IPS-15b (cell line): ENCODE data around the gene ATP7B.

Source experiments
- H3K27me3 ChIP-seq: one replicate; pipeline ENCODE4 v1.6.1; 2013; ENCODE audit warnings: low read length; ENCODE audit not compliant: control insufficient read depth, insufficient read depth
- H3K36me3 ChIP-seq: one replicate; pipeline ENCODE4 v1.6.1; 2013; ENCODE audit warnings: low read length; ENCODE audit not compliant: control insufficient read depth, insufficient read depth
- H3K4me1 ChIP-seq: one replicate; pipeline ENCODE4 v1.6.1; 2013; ENCODE audit warnings: mild to moderate bottlenecking, low read length; ENCODE audit not compliant: control insufficient read depth, insufficient read depth
- H3K4me3 ChIP-seq: one replicate; pipeline ENCODE4 v1.5.1; 2013; ENCODE audit warnings: low read depth, low read length
- H3K9ac ChIP-seq: one replicate; pipeline ENCODE4 v1.6.1; 2013; ENCODE audit warnings: low read depth, mild to moderate bottlenecking, low read length
- H3K9me3 ChIP-seq: one replicate; pipeline ENCODE4 v1.6.1; 2013; ENCODE audit warnings: mild to moderate bottlenecking, low read length; ENCODE audit not compliant: control insufficient read depth, insufficient read depth

ATP7B gene

DNA sequence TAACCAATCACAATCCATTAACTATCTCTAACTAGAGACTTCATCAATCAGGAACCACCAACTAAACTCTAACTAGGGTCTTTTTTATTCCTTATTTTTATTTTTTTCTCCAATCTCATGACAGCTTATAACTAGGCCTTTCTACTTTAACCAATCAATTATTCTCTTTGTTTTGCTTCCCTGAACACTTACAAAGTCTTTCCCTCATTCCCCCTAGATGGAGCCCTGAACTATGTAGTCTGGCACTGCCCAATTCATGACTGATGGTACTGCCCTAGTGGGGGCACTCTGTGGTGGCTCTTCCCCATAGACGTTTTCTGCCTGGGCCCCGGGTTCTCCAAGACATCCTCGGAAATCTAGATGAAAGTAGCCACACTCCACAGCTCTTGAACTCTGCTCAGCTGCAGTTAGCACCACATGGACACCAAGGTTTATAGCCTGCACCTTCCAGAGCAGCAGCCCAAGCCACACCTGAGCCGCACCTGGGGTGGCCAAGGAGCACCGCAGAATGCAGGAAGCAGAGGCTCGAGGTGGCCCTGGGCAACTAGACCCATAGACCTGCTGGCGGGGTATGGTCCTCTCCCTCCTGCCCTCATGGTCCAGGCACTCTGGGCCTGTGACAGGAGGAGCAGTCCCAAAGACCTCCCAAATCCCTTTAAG, 6.6 kb downstream of the ATP7B start:
- Histone ChIP-seq H3K9me3 (no peaks in the 10 kb centered on the region), H3K36me3 (no peaks in the 10 kb centered on the region), H3K4me1 (no peaks in the 10 kb centered on the region), H3K9ac (no peak overlapping the region), H3K27me3 (peaks cover 5% of the 10 kb centered on the region), H3K4me3 (no peak overlapping the region)

DNA sequence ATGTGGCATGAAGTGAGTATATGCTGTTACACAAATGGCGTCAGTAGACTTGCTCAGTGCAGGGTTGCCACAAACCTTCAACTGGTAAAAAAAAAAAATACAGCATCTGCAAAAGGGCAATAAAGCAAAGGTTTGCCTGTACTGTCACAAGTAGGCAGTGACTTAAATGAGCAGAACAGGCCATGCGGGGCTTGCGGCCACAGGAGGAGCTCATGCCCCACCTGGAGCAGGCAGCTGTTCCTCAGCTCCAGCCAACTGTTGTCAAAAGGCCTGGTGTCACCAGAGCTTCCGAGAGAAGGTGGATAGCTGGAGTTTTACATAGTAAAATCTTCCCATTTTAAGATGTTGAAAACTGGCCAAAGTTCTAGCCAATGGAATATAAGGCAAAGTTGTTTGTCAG, 7.7 kb downstream of the ATP7B start:
- Histone ChIP-seq H3K9me3 (no peaks in the 10 kb centered on the region), H3K27me3 (no peaks in the 10 kb centered on the region), H3K9ac (no peak overlapping the region), H3K36me3 (no peaks in the 10 kb centered on the region), H3K4me1 (peaks cover 6% of the 10 kb centered on the region), H3K4me3 (no peak overlapping the region)

DNA sequence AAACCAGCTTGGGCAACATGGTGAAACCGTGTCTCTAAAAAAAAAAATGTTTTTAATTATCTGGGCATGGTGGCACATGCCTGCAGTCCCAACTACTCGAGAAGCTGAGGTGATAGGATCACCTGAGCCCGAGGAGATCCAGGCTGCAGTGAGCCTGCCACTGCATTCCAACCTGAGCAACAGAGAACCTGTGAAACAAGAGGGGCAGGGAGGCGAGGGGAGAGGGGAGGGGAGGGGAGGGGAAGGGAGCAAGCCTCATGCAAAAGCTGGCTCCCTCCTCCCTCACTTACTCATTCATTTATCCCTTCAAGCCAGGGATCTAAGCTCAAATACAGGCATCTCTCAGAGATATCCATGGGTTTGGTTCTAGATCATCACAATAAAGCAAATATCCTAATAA, 8.9 kb downstream of the ATP7B start:
- Histone ChIP-seq H3K9ac (no peak overlapping the region), H3K9me3 (no peaks in the 10 kb centered on the region), H3K4me1 (peaks cover 17% of the 10 kb centered on the region), H3K27me3 (no peaks in the 10 kb centered on the region), H3K4me3 (no peak overlapping the region), H3K36me3 (no peaks in the 10 kb centered on the region)

DNA sequence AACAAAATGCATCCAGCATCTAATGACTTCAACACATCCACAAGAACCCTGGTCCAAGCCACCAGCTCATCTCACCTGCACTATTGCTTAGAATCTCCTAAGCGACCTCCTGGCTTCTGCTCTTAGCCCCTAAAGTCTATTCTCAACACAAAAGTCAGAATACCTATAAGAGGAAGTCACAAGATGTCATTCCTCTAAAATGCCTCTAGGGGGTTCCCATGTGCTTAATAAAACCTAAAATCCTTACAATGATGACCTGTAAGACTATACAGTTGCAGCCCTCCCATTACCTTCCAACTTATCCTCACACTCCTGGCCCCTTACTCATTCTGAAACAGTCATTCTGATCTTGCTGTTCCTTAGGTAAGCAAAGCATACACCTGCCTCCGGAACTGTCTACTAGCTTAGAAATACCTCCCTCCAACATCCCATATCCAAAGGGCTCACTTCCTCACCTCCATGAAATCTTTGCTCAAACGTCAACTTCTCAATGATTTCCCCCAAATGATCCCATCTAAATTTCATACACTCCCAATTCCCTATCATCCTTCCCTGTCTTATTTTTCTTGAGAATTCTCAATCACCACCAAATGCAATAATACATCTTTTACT, 10.0 kb downstream of the ATP7B start:
- Histone ChIP-seq H3K4me3 (no peak overlapping the region), H3K4me1 (peaks cover 17% of the 10 kb centered on the region), H3K9me3 (no peaks in the 10 kb centered on the region), H3K36me3 (no peaks in the 10 kb centered on the region), H3K27me3 (no peaks in the 10 kb centered on the region), H3K9ac (no peak overlapping the region)

DNA sequence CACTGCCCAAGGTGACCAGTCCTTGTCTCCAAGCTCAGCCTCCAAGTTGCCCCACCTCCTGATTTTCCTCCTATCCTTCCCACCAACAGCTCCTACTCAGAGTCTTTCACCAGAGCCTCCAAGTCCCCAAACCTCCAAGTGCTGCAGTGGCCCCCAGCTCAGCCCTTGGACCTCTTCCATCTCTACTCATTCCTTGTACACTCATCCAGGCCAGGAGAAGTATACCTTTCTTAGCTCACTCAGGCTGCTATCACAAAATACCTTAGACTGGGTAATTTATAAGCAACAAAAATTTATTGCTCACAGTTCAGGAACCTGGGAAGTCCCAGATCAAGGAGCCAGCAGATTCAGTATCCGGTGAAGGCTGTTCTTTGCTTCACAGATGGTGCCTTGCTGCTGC, 11.3 kb downstream of the ATP7B start:
- Histone ChIP-seq H3K4me1 (peaks cover 21% of the 10 kb centered on the region), H3K9me3 (no peaks in the 10 kb centered on the region), H3K9ac (no peak overlapping the region), H3K36me3 (no peaks in the 10 kb centered on the region), H3K27me3 (no peaks in the 10 kb centered on the region), H3K4me3 (no peak overlapping the region)

DNA sequence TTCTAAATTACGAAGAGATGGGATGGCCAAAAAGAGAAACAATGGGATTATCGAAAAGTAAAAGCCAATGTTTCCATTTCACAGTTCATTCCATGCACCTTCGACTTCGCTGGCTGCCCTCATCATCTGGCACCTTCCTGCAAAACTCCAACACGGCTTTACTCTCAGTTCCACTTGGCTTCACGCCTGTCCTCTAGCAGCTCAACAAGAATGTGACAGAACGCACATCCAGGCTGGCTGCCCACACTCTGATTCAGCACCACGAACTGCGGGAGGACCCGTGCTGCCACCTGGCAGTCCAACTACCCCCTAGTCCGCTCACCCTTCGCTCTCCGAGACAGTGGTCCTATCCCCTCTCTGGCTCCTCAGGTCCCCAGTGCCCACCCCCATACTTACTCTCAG, 11.7 kb downstream of the ATP7B start:
- H3K4me3 ChIP-seq = no peak overlapping the region
- H3K36me3 ChIP-seq = no peaks in the 10 kb centered on the region
- H3K9me3 ChIP-seq = no peaks in the 10 kb centered on the region
- H3K27me3 ChIP-seq = no peaks in the 10 kb centered on the region
- peaks cover 21% of the 10 kb centered on the region for H3K4me1 ChIP-seq
- no peak overlapping the region for H3K9ac ChIP-seq

DNA sequence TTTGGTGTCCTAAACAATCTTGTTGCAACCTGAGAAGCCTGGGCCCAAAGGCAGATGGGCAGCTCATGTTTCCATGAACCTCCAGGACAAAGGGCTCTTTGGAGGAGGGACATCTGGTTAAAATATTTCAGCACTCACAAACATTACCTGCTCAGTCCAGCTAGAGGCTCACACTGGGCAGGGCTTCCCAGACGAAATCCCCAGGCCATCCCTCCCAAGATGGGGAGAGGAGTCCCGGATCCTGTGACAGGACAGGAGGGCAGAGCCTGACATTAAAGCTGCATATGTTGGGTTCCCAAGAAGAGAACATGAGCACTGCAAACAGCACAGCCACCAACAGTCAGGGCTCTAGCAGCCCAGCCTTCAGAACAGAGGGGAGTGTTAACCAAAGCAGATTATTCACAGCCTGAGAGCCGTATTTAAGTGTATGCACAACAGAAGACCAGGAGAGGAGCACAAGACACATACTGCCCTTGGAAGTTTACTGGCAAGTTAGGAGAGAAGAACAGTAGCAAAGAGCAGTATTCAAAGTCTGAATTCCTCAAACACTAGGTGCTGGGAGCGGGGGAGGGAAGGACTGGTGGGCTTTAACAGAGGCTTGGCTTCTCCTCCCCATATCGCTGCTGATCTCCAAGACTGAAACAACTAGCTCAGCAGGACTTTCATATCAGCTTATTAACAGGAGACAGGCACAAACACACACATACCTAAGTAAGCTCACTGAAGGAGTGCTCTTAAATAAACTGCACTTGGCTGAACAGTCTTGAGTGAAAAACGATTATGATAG, 12.3 kb downstream of the ATP7B start:
- no peak overlapping the region for H3K9ac ChIP-seq
- no peak overlapping the region for H3K4me3 ChIP-seq
- H3K36me3 ChIP-seq = no peaks in the 10 kb centered on the region
- H3K9me3 ChIP-seq = no peaks in the 10 kb centered on the region
- H3K4me1 ChIP-seq = peaks cover 21% of the 10 kb centered on the region
- no peaks in the 10 kb centered on the region for H3K27me3 ChIP-seq

DNA sequence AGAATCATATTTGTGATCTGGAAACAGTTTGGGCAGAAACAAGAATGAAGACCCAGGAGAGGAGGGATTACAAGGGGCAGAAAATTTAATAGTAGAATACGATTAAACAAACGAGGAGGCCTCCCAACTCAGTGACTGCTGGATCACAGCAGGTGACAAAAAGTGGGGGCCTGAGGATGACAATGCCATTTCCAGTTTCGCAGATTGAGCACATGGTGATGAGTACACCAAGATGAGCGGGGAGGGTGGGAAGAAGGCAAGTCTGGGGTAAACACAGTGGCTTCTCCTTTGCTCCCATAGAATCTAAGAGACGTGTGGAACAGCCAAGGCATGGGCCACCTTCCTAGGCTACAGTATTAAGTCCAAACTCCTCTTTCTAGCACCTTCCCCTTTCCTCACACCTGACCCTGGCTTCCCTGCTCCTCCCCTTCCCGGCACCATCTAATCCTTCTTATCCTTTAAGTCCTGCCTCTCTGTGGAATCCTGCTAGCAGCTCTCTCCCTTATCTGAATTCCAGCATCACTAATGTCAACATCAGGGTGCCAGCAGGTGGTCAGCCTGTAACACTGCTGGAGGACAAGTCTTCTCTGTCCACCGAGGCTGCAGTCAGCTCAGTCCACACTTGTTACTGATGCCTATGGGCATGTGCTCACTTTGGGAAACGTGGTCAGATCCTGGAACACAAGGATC, 13.5 kb downstream of the ATP7B start:
- Histone ChIP-seq H3K9me3 (no peaks in the 10 kb centered on the region), H3K4me3 (no peak overlapping the region), H3K4me1 (peaks cover 21% of the 10 kb centered on the region), H3K27me3 (no peaks in the 10 kb centered on the region), H3K9ac (no peak overlapping the region), H3K36me3 (no peaks in the 10 kb centered on the region)

DNA sequence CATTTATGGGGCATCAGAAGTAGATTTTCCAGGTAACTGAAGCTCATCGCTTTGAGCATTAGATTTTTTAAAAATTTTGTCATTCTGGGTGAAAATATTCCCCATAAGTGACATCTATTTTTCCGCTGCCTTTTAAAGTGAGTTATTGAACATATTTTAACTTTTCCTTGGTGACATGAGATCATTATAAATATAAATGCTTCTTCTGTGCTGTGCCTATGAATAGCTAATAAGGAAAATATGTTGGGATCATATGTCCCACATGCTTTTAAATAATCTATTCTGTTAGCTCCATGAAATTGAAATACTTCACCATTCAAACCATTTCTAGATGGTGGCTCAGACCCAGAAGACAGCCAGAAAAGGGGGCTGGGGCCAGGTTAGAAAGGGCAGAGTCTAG, 14.1 kb downstream of the ATP7B start:
- no peaks in the 10 kb centered on the region for H3K36me3 ChIP-seq
- H3K4me1 ChIP-seq = peaks cover 21% of the 10 kb centered on the region
- no peak overlapping the region for H3K4me3 ChIP-seq
- no peaks in the 10 kb centered on the region for H3K9me3 ChIP-seq
- no peak overlapping the region for H3K9ac ChIP-seq
- no peaks in the 10 kb centered on the region for H3K27me3 ChIP-seq

DNA sequence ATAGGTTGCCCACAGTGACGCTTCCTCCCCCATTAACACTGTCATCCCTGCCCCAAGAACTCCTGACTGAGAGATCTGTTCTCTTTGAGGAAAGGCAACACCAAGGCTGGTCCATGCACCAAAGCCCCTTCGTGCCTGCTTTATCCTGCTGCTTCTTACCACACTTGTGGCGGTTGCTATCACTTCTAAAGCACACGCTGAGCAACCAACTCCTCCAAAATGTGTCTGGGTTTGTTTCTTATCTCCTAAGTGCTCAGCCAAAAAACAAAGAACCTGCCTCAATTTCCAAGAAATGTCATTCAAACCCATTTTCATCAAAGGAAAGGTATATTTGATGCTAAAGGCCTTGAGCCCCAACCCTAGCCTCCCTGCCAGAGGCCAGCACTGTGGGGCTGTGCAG, 14.6 kb downstream of the ATP7B start:
- H3K27me3 ChIP-seq = no peaks in the 10 kb centered on the region
- no peak overlapping the region for H3K4me3 ChIP-seq
- no peaks in the 10 kb centered on the region for H3K36me3 ChIP-seq
- no peaks in the 10 kb centered on the region for H3K9me3 ChIP-seq
- no peak overlapping the region for H3K9ac ChIP-seq
- H3K4me1 ChIP-seq = peaks cover 21% of the 10 kb centered on the region

DNA sequence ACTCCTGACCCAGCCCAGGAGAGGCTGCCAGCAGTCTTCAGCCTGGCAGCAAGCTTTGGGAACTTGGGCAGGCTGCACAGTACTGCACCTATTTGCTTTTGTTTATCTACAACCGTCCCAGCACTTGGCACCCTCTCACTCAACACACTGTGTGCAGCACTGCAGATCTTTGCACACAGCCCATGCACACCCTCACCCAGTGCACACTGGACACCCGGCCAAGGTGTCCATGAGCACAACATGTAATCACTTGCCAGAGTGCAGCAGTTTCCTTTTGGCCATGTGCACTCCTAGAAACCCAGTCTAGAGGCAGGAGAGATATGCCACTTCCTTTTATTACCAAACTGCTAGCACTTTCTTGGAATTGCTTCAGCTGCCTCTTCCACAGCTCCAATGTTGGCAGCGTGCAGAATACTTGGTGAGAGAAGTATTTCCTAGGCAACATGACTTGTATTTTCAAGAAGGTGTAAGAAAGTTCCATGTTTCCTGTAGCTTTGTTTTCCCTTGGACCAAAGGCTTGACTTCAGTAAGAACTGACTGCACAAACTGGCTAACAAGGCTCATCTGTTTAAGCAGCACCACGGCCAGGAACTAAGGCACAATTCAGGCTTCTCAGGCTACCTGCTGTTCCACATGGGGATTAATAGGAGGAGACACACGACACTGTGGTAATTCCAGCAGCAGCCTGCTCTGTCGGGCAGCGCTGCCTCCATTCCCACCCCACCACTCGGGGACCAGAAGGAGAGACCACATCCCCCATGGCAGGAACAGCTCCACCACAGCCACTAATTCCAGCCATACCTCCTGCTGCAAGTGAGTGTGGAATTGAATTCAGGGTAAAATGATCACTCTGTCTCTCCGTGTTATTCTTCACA, 15.3 kb downstream of the ATP7B start:
- Histone ChIP-seq H3K9me3 (no peaks in the 10 kb centered on the region), H3K27me3 (no peaks in the 10 kb centered on the region), H3K4me1 (peaks cover 21% of the 10 kb centered on the region), H3K36me3 (no peaks in the 10 kb centered on the region), H3K4me3 (no peak overlapping the region), H3K9ac (no peak overlapping the region)
